ENCODE data around the gene TRPM6. TPM values are rescaled to one million over a fixed set of nuclear protein-coding genes. Genes with fewer than 3 reads are reported as not detected.
"Not testable (repeated sequence)": the region's sequence is repeated elsewhere in the genome, so short reads cannot be mapped to it uniquely, and the experiment has no call there.

Gene TRPM6
- total RNA-seq, 1 experiment from 2014 or later, result not detected

DNA sequence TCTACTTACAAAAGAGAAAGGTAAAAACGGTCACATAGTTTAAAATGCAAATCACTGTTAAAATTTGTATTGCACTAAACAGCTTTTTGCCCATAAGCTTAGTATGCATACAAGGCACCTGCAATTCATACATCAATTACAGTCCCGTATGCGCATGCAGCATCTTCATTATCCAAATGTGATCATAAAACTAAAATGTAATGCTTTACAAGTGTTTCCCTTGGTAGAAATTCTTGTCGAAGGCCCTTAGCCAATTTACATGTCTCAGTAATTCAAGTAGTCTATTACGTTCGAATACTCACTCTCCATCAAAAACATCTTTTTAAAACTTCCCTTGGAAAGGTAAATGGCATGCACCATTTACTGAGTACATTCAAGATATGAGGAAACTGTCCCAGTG, 32.6 kb downstream of the TRPM6 start:
- no peak overlapping the region for H3K27ac ChIP-seq (ENCODE audit: low read length)
- BruUV-seq (replicated peaks), result no TSS peak
- POLR2A ChIA-PET (ENCODE audit: unreplicated experiment), result no interaction called here

DNA sequence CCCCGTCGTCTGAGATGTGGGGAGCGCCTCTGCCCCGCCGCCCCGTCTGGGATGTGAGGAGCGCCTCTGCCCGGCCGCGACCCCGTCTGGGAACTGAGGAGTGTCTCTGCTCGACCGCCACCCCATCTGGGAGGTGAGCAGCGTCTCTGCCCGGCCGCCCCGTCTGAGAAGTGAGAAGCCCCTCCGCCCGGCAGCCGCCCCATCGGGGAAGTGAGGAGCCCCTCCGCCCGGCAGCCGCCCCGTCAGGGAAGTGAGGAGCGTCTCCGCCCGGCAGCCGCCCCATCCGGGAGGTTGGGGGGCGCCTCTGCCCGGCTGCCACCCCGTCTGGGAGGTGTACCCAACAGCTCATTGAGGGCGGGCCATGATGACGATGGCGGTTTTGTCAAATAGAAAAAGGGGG, 34.7 kb downstream of the TRPM6 start:
- intact Hi-C loops (cut with micrococcal nuclease); H3F3A ChIP-seq (ENCODE audit: low read length, unreplicated experiment); H3K27ac ChIP-seq (ENCODE audit: low read length); CTCF ChIA-PET; H3K4me1 ChIP-seq (ENCODE audit: insufficient read depth, low read length); ATAC-seq; H3K27me3 ChIP-seq (ENCODE audit: low read length); H4K20me1 ChIP-seq (ENCODE audit: low read length); H3K4me2 ChIP-seq (ENCODE audit: low read length); DNase-seq; H3K4me3 ChIP-seq (ENCODE audit: low read length); POLR2A ChIA-PET (ENCODE audit: unreplicated experiment); H3K36me3 ChIP-seq (ENCODE audit: low read depth, low read length); H3K9me3 ChIP-seq (ENCODE audit: low read length); H2AFZ ChIP-seq (ENCODE audit: low read length); H3K79me2 ChIP-seq (ENCODE audit: low read length); BruUV-seq (replicated peaks); H3K9ac ChIP-seq (ENCODE audit: low read length); H3K9me2 ChIP-seq (replicated peaks; ENCODE audit: low read length): not testable (repeated sequence)

More for the DNA sequence above, 32.6 kb downstream of the TRPM6 start:
- intact Hi-C loops (cut with micrococcal nuclease), result no loop called here
- H3K9me3 ChIP-seq (ENCODE audit: low read length), result no peaks in the 10 kb centered on the region
- TF ChIP-seq, protein P1, sequence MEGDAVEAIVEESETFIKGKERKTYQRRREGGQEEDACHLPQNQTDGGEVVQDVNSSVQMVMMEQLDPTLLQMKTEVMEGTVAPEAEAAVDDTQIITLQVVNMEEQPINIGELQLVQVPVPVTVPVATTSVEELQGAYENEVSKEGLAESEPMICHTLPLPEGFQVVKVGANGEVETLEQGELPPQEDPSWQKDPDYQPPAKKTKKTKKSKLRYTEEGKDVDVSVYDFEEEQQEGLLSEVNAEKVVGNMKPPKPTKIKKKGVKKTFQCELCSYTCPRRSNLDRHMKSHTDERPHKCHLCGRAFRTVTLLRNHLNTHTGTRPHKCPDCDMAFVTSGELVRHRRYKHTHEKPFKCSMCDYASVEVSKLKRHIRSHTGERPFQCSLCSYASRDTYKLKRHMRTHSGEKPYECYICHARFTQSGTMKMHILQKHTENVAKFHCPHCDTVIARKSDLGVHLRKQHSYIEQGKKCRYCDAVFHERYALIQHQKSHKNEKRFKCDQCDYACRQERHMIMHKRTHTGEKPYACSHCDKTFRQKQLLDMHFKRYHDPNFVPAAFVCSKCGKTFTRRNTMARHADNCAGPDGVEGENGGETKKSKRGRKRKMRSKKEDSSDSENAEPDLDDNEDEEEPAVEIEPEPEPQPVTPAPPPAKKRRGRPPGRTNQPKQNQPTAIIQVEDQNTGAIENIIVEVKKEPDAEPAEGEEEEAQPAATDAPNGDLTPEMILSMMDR (conservative IDR thresholded peaks at IDR 0.05; ENCODE audit: low read depth, low read length), result no peak
- TF ChIP-seq EZH2 (IDR thresholded peaks at IDR 0.05; ENCODE audit: low read length, unreplicated experiment) (no peak), EZH2phosphoT487 (IDR thresholded peaks at IDR 0.05; ENCODE audit: borderline replicate concordance, low read length) (no peak)
- H3F3A ChIP-seq (ENCODE audit: low read length, unreplicated experiment), result no peaks in the 10 kb centered on the region
- CTCF ChIA-PET, result no interaction called here
- H3K9me2 ChIP-seq (replicated peaks; ENCODE audit: low read length), result no peaks in the 10 kb centered on the region
- no peaks in the 10 kb centered on the region for H3K27me3 ChIP-seq (ENCODE audit: low read length)
- no peaks in the 10 kb centered on the region for H4K20me1 ChIP-seq (ENCODE audit: low read length)
- H3K4me1 ChIP-seq (ENCODE audit: insufficient read depth, low read length), result no peaks in the 10 kb centered on the region
- H3K4me2 ChIP-seq (ENCODE audit: low read length), result no peak overlapping the region
- no peak for DNase-seq
- no peaks in the 10 kb centered on the region for H3K36me3 ChIP-seq (ENCODE audit: low read depth, low read length)
- no peaks in the 10 kb centered on the region for H3K79me2 ChIP-seq (ENCODE audit: low read length)
- H3K9ac ChIP-seq (ENCODE audit: low read length), result no peak overlapping the region
- no peak for ATAC-seq
- H3K4me3 ChIP-seq (ENCODE audit: low read length), result no peak overlapping the region
- no peak overlapping the region for H2AFZ ChIP-seq (ENCODE audit: low read length)

DNA sequence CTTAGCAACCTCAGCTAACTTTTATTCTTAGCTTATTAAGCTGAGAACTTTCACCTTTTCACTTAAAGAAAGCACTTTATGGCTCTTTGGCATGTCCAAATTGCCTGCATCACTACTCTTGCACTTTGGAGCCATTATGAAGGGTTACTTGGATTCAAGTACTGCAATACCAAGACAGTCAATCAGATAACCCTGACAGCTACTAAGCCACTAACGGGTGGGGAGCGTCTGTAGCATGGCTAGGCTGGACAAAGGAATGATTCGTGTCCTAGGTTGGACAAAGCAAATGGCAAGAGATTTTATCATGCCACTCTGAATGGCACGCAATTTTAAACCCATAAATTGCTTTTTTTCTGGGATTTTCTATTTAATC, 39.6 kb downstream of the TRPM6 start:
- Histone ChIP-seq H3K27me3 (ENCODE audit: low read length) (no peaks in the 10 kb centered on the region), H3K9ac (ENCODE audit: low read length) (no peak overlapping the region), H3K36me3 (ENCODE audit: low read depth, low read length) (no peaks in the 10 kb centered on the region), H3K27ac (ENCODE audit: low read length) (no peak overlapping the region), H3K4me3 (ENCODE audit: low read length) (no peak overlapping the region), H2AFZ (ENCODE audit: low read length) (no peak overlapping the region), H3K79me2 (ENCODE audit: low read length) (no peaks in the 10 kb centered on the region), H3K4me1 (ENCODE audit: insufficient read depth, low read length) (no peaks in the 10 kb centered on the region), H3F3A (ENCODE audit: low read length, unreplicated experiment) (no peaks in the 10 kb centered on the region), H3K9me2 (replicated peaks; ENCODE audit: low read length) (no peaks in the 10 kb centered on the region), H3K9me3 (ENCODE audit: low read length) (no peaks in the 10 kb centered on the region), H4K20me1 (ENCODE audit: low read length) (no peaks in the 10 kb centered on the region), H3K4me2 (ENCODE audit: low read length) (no peak overlapping the region)
- CTCF ChIA-PET, result no interaction called here
- POLR2A ChIA-PET (ENCODE audit: unreplicated experiment), result no interaction called here
- DNase-seq (no peak), ATAC-seq (no peak)
- no peak for TF ChIP-seq EZH2 (IDR thresholded peaks at IDR 0.05; ENCODE audit: low read length, unreplicated experiment)
- no peak for TF ChIP-seq EZH2phosphoT487 (IDR thresholded peaks at IDR 0.05; ENCODE audit: borderline replicate concordance, low read length)
- TF ChIP-seq, protein P1 (conservative IDR thresholded peaks at IDR 0.05; ENCODE audit: low read depth, low read length), result no peak
- no TSS peak for BruUV-seq (replicated peaks)
- intact Hi-C loops (cut with micrococcal nuclease), result no loop called here

Measured in PC-3 (cell line).